GM23338 (cell line): Measurements from ENCODE around the gene OGA.

Experiments
- CREB1 ChIP-seq: fragments of 250-450 bp; sonication (Bioruptor Pico); IDR thresholded peaks from 2 replicates; pipeline ENCODE4 v1.5.0; 2020; ENCODE audit warnings: low read depth, mild to moderate bottlenecking, moderate library complexity
- EZH2 ChIP-seq: fragments of 200-600 bp; sonication (generic); IDR thresholded peaks from one replicate; pipeline ENCODE4 v1.8.0; 2017; ENCODE audit warnings: antibody characterized with exemption, mild to moderate bottlenecking, low read depth; ENCODE audit not compliant: unreplicated experiment
- EZH2phosphoT487 ChIP-seq: fragments of 200-600 bp; sonication (generic); IDR thresholded peaks from one replicate; pipeline ENCODE4 v1.8.1; 2018; ENCODE audit warnings: antibody characterized with exemption; ENCODE audit not compliant: unreplicated experiment
- JUNB ChIP-seq: IDR thresholded peaks from one replicate; pipeline ENCODE4 v1.6.1; 2016; ENCODE audit warnings: antibody characterized with exemption; ENCODE audit not compliant: unreplicated experiment
- NANOG ChIP-seq: IDR thresholded peaks from 2 replicates; pipeline ENCODE4 v1.6.1; 2016; ENCODE audit warnings: antibody characterized with exemption, borderline replicate concordance
- POLR2AphosphoS5 ChIP-seq: IDR thresholded peaks from 2 replicates; pipeline ENCODE4 v1.6.1; 2016; ENCODE audit warnings: antibody characterized with exemption, low read depth
- STAT1 ChIP-seq: IDR thresholded peaks from one replicate; pipeline ENCODE4 v1.6.1; 2016; ENCODE audit warnings: antibody characterized with exemption; ENCODE audit not compliant: unreplicated experiment
- ZNF114 ChIP-seq: fragments of 250-450 bp; sonication (Bioruptor Pico); IDR thresholded peaks from 2 replicates; pipeline ENCODE4 v1.5.0; 2020; ENCODE audit warnings: mild to moderate bottlenecking, moderate library complexity
- ZNF331 ChIP-seq: fragments of 250-450 bp; sonication (Bioruptor Pico); IDR thresholded peaks from 2 replicates; pipeline ENCODE4 v1.5.0; 2020; ENCODE audit warnings: low read depth, mild to moderate bottlenecking, moderate library complexity
- TF ChIP-seq, protein P1 (sequence below), 2 experiments: fragments of 200-600 bp in 1 of 2; sonication (generic) in 1 of 2; conservative IDR thresholded peaks; 2 replicates each; pipeline versions ENCODE4 v1.5.1 to v1.6.1; 2016 to 2017; ENCODE audit warnings: antibody characterized with exemption in 2 of 2, low read depth in 2 of 2, mild to moderate bottlenecking in 2 of 2, moderate library complexity in 1 of 2
- TF ChIP-seq, protein P2 (sequence below): IDR thresholded peaks from 2 replicates; pipeline ENCODE4 v1.6.1; 2016; ENCODE audit warnings: antibody characterized with exemption
- TF ChIP-seq, protein P3 (sequence below): IDR thresholded peaks from one replicate; pipeline ENCODE4 v1.6.1; 2018; ENCODE audit warnings: antibody characterized with exemption; ENCODE audit not compliant: unreplicated experiment
- TF ChIP-seq, protein P4 (sequence below): fragments of 250-450 bp; sonication (Bioruptor Pico); IDR thresholded peaks from 2 replicates; pipeline ENCODE4 v1.5.0; 2020; ENCODE audit warnings: mild to moderate bottlenecking, moderate library complexity

DNA sequence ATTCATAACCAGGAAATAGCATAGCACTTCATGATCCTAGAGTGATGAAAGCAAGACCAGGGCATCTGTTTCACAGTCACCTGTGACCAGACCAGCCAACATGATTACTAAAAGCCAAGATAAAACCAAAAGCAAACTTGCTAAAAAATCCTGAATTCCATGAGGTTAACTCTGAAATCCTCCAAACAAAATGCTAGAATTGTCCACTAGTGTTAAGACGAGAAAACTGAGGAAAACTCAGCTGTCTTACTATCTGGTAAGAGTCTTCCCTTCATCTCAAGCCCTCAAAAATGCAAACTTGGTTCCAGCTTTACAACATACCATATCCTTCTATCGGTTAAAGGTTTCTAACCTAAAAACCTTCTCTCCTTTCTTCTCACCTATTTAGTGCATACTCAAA, 33.7 kb downstream of the OGA start:
- TF ChIP-seq, protein P1, sequence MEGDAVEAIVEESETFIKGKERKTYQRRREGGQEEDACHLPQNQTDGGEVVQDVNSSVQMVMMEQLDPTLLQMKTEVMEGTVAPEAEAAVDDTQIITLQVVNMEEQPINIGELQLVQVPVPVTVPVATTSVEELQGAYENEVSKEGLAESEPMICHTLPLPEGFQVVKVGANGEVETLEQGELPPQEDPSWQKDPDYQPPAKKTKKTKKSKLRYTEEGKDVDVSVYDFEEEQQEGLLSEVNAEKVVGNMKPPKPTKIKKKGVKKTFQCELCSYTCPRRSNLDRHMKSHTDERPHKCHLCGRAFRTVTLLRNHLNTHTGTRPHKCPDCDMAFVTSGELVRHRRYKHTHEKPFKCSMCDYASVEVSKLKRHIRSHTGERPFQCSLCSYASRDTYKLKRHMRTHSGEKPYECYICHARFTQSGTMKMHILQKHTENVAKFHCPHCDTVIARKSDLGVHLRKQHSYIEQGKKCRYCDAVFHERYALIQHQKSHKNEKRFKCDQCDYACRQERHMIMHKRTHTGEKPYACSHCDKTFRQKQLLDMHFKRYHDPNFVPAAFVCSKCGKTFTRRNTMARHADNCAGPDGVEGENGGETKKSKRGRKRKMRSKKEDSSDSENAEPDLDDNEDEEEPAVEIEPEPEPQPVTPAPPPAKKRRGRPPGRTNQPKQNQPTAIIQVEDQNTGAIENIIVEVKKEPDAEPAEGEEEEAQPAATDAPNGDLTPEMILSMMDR (conservative IDR thresholded peaks at IDR 0.05; ENCODE audit: low read depth in 2 of 2), result no peak
- TF ChIP-seq, protein P2, sequence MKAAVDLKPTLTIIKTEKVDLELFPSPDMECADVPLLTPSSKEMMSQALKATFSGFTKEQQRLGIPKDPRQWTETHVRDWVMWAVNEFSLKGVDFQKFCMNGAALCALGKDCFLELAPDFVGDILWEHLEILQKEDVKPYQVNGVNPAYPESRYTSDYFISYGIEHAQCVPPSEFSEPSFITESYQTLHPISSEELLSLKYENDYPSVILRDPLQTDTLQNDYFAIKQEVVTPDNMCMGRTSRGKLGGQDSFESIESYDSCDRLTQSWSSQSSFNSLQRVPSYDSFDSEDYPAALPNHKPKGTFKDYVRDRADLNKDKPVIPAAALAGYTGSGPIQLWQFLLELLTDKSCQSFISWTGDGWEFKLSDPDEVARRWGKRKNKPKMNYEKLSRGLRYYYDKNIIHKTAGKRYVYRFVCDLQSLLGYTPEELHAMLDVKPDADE, result no peak
- TF ChIP-seq POLR2AphosphoS5, result no peak
- TF ChIP-seq CREB1 (CRISPR knock-in tag), result no peak
- TF ChIP-seq EZH2, result no peak
- TF ChIP-seq JUNB, result no peak
- TF ChIP-seq EZH2phosphoT487, result no peak
- TF ChIP-seq, protein P3, sequence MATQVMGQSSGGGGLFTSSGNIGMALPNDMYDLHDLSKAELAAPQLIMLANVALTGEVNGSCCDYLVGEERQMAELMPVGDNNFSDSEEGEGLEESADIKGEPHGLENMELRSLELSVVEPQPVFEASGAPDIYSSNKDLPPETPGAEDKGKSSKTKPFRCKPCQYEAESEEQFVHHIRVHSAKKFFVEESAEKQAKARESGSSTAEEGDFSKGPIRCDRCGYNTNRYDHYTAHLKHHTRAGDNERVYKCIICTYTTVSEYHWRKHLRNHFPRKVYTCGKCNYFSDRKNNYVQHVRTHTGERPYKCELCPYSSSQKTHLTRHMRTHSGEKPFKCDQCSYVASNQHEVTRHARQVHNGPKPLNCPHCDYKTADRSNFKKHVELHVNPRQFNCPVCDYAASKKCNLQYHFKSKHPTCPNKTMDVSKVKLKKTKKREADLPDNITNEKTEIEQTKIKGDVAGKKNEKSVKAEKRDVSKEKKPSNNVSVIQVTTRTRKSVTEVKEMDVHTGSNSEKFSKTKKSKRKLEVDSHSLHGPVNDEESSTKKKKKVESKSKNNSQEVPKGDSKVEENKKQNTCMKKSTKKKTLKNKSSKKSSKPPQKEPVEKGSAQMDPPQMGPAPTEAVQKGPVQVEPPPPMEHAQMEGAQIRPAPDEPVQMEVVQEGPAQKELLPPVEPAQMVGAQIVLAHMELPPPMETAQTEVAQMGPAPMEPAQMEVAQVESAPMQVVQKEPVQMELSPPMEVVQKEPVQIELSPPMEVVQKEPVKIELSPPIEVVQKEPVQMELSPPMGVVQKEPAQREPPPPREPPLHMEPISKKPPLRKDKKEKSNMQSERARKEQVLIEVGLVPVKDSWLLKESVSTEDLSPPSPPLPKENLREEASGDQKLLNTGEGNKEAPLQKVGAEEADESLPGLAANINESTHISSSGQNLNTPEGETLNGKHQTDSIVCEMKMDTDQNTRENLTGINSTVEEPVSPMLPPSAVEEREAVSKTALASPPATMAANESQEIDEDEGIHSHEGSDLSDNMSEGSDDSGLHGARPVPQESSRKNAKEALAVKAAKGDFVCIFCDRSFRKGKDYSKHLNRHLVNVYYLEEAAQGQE, result no peak
- no peak for TF ChIP-seq ZNF331 (CRISPR knock-in tag)
- no peak for TF ChIP-seq STAT1
- TF ChIP-seq, protein P4, sequence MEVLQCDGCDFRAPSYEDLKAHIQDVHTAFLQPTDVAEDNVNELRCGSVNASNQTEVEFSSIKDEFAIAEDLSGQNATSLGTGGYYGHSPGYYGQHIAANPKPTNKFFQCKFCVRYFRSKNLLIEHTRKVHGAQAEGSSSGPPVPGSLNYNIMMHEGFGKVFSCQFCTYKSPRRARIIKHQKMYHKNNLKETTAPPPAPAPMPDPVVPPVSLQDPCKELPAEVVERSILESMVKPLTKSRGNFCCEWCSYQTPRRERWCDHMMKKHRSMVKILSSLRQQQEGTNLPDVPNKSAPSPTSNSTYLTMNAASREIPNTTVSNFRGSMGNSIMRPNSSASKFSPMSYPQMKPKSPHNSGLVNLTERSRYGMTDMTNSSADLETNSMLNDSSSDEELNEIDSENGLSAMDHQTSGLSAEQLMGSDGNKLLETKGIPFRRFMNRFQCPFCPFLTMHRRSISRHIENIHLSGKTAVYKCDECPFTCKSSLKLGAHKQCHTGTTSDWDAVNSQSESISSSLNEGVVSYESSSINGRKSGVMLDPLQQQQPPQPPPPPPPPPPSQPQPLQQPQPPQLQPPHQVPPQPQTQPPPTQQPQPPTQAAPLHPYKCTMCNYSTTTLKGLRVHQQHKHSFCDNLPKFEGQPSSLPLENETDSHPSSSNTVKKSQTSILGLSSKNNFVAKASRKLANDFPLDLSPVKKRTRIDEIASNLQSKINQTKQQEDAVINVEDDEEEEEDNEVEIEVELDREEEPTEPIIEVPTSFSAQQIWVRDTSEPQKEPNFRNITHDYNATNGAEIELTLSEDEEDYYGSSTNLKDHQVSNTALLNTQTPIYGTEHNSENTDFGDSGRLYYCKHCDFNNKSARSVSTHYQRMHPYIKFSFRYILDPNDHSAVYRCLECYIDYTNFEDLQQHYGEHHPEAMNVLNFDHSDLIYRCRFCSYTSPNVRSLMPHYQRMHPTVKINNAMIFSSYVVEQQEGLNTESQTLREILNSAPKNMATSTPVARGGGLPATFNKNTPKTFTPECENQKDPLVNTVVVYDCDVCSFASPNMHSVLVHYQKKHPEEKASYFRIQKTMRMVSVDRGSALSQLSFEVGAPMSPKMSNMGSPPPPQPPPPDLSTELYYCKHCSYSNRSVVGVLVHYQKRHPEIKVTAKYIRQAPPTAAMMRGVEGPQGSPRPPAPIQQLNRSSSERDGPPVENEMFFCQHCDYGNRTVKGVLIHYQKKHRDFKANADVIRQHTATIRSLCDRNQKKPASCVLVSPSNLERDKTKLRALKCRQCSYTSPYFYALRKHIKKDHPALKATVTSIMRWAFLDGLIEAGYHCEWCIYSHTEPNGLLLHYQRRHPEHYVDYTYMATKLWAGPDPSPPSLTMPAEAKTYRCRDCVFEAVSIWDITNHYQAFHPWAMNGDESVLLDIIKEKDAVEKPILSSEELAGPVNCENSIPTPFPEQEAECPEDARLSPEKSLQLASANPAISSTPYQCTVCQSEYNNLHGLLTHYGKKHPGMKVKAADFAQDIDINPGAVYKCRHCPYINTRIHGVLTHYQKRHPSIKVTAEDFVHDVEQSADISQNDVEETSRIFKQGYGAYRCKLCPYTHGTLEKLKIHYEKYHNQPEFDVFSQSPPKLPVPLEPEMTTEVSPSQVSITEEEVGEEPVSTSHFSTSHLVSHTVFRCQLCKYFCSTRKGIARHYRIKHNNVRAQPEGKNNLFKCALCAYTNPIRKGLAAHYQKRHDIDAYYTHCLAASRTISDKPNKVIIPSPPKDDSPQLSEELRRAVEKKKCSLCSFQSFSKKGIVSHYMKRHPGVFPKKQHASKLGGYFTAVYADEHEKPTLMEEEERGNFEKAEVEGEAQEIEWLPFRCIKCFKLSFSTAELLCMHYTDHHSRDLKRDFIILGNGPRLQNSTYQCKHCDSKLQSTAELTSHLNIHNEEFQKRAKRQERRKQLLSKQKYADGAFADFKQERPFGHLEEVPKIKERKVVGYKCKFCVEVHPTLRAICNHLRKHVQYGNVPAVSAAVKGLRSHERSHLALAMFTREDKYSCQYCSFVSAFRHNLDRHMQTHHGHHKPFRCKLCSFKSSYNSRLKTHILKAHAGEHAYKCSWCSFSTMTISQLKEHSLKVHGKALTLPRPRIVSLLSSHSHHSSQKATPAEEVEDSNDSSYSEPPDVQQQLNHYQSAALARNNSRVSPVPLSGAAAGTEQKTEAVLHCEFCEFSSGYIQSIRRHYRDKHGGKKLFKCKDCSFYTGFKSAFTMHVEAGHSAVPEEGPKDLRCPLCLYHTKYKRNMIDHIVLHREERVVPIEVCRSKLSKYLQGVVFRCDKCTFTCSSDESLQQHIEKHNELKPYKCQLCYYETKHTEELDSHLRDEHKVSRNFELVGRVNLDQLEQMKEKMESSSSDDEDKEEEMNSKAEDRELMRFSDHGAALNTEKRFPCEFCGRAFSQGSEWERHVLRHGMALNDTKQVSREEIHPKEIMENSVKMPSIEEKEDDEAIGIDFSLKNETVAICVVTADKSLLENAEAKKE (CRISPR knock-in tag), result no peak
- no peak for TF ChIP-seq ZNF114 (CRISPR knock-in tag)
- no peak for TF ChIP-seq NANOG
